Raji (cell line): Measurements from ENCODE around the gene SLC9A7.

ENCODE experiments used
- POLR2A ChIP-seq: IDR thresholded peaks from 2 replicates; pipeline ENCODE4 v1.6.1; 2011; ENCODE audit warnings: low read depth, low read length, control low read depth; ENCODE audit not compliant: insufficient read depth

Gene SLC9A7

DNA sequence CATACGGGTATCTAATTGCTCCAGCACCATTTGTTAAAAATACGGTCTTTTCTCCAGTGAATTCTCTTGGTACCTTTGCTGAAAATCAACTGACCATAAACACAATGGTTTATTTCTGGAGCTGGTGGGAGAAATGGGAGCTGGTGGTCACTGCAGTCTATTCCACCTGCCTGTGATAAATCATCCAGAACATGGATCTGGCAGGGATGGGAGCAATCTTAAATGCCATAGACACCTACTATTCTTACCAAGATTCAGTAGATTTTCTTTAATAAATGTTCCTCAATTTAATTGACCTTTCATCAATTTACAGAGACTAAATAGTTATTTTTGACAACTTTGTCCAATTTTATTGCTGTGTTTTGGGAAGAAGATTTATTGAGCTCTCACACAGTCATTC is 68.1 kb downstream of the SLC9A7 start:
- TF ChIP-seq POLR2A = no peak

DNA sequence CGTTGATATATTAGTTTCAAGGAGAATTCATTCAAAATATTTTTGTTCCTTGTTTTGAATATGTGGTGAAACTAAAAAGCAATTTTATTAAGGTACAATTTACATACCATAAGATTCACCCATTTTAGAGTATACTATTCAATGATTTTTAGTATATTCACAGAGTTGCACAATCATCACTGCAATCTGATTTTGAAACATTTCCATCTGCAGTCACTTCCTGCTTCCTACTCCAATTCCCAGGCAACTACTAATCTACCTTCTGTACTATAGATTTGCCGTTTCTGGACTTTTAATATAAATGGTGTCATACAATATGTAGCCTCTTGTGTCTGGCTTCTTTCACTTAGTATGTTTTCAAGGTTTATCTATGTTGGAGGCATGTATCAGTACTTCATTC is 71.3 kb downstream of the SLC9A7 start:
- TF ChIP-seq POLR2A = no peak

GRCh38 chrX:46686003-46686645 is 72.8 kb downstream of the SLC9A7 start:
- no peak for TF ChIP-seq POLR2A

GRCh38 chrX:46683048-46683447 is 75.9 kb downstream of the SLC9A7 start:
- no peak for TF ChIP-seq POLR2A

GRCh38 chrX:46681849-46682248 is 77.1 kb downstream of the SLC9A7 start:
- TF ChIP-seq POLR2A = no peak

- no peak for TF ChIP-seq POLR2A
Observed at GRCh38 chrX:46678232-46678631, 80.7 kb downstream of the SLC9A7 start.

- no peak for TF ChIP-seq POLR2A
Observed at GRCh38 chrX:46676399-46677356, 82.2 kb downstream of the SLC9A7 start.

DNA sequence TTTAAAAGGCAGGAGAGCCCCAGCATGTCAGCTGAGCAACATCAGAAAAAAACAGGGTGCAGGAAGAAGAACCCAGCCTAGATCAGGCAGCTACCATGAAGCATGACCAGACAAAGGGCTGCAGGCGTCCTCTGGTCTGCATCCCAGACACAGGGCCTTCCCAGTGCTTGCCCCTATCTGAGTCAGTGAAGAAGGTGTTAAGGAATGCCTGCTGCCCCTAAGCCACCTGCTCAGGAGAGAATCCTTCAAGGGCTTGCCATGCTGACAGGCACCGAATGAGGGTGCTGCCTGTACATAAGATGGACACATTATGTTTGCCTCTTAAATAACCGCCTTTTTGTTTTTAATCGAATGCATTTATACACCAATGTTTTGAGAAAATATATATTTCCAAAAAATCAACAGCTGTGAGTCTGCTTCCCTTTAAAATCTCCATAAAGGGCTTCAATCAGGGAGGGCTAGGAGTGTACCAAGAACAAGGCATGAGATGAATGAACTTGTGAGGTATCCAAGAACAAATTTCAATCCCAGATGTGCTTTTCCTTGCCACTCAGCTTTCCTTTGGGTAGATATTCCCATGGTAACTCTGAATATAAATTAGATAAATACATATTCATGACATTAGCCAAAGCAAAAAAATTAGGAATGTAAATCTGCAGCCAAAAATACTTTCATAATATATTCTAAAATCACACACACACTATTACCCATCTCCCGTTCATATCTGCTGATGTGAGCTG is 85.1 kb downstream of the SLC9A7 start:
- no peak for TF ChIP-seq POLR2A

- TF ChIP-seq POLR2A = no peak
Observed at GRCh38 chrX:46670316-46670715, 88.6 kb downstream of the SLC9A7 start.

- no peak for TF ChIP-seq POLR2A
Observed at GRCh38 chrX:46666831-46667230, 92.1 kb downstream of the SLC9A7 start.

- no peak for TF ChIP-seq POLR2A
Observed at GRCh38 chrX:46665232-46666152, 93.4 kb downstream of the SLC9A7 start.

DNA sequence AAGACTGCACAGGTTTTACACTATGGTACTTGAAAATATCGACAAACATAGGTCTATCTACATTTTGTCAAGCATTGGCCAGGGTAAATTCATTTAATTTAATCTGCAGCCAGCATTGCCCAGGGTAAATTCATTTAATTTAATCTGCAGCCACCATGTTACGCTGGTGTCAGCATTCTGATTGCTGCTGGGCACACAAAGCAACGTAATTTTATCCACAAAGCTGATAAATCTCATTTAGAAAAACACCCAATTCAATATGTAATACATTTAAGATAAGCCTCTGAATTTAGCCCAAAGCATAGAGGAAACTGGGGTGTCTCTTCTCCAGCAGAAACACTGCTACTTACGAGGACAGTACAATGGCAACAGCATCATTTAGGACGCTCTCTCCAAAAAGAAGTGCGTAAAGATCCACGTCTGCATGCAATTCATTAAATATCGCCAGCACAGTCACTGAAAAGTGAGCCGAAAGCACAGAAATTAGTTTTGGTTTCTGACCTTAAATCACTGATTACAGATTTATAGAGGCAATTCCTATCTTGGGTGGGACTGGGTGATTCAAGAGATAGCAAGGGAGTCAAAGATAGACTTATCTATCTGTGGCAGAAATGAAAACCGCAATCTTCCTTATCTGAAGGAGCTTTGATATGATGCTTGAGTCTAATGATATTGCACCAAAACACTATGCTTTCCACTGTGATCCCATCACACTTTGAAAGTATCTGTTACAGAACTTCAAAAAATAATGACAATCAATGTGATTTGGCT is 96.5 kb downstream of the SLC9A7 start:
- no peak for TF ChIP-seq POLR2A

- TF ChIP-seq POLR2A = no peak
Observed at GRCh38 chrX:46653482-46653881, 105.4 kb downstream of the SLC9A7 start.
